GM12864 (cell line): Measurements from ENCODE around the gene PCDHGA1.
"Not testable (repeated sequence)": the region's sequence is repeated elsewhere in the genome, so short reads cannot be mapped to it uniquely, and the experiment has no call there.

Source experiments
- DNase-seq: peaks from one replicate; pipeline ENCODE4 v3.0.0-alpha.2; 2011; ENCODE audit warnings: low read depth
- H3K4me3 ChIP-seq: 2 replicates; pipeline ENCODE4 v1.5.1; 2011; ENCODE audit warnings: mild to moderate bottlenecking, low read depth, low read length, control low read depth
- CTCF ChIP-seq: IDR thresholded peaks from 2 replicates; pipeline ENCODE4 v1.5.1; 2011; ENCODE audit warnings: low read depth, mild to moderate bottlenecking, moderate library complexity, low read length, control low read depth, inconsistent platforms; ENCODE audit errors: missing control alignments

The PCDHGA1 gene

GRCh38 chr5:141371572-141372475 lies 41.5 kb downstream of the PCDHGA1 start:
- H3K4me3 ChIP-seq = no peak overlapping the region
- no peak for TF ChIP-seq CTCF
- DNase-seq = no peak

GRCh38 chr5:141373673-141374317 lies 43.5 kb downstream of the PCDHGA1 start, which contains the start of gene PCDHGA6:
TSS of gene PCDHGA6 (plus strand) at chr5:141373891. CDS start at chr5:141374084, 193 bp downstream.
- no peak for DNase-seq
- H3K4me3 ChIP-seq = no peak within 1 kb of the TSS
- peak; percentile 23 for TF ChIP-seq CTCF

GRCh38 chr5:141374627-141375026 lies 44.3 kb downstream of the PCDHGA1 start:
- no peak overlapping the region for H3K4me3 ChIP-seq
- no peak for DNase-seq
- TF ChIP-seq CTCF = no peak

- not testable (repeated sequence) for H3K4me3 ChIP-seq, DNase-seq
- peak; percentile 11 for TF ChIP-seq CTCF
Observed at GRCh38 chr5:141375444-141376155, 45.3 kb downstream of the PCDHGA1 start.

GRCh38 chr5:141382469-141383294 lies 52.4 kb downstream of the PCDHGA1 start, which contains the start of gene PCDHGA7:
TSS of gene PCDHGA7 (plus strand) at chr5:141382742. CDS start at chr5:141382900, 158 bp downstream.
- TF ChIP-seq CTCF = no peak

GRCh38 chr5:141383345-141383744 lies 53.0 kb downstream of the PCDHGA1 start:
- no peak for DNase-seq
- no peak for TF ChIP-seq CTCF
- no peak overlapping the region for H3K4me3 ChIP-seq

More at GRCh38 chr5:141382469-141383294, 52.4 kb downstream of the PCDHGA1 start, which contains the start of gene PCDHGA7:
- no peak within 1 kb of the TSS for H3K4me3 ChIP-seq
- DNase-seq = no peak
